K562 (cell line): Measurements from ENCODE around the gene SYNE2. TPM values are rescaled to one million over a fixed set of nuclear protein-coding genes. Genes with fewer than 3 reads are reported as not detected.

Experiments
- ATAC-seq: fragments of 200-7000 bp; cut with Tn5 transposase; 3 replicates; pipeline ENCODE4 v1.9.1; 2020; ENCODE audit warnings: moderate library complexity
- BruUV-seq: library from RNA; stranded (reverse); fragments of 400-500 nt; replicated peaks from 2 replicates; lab custom pipeline; 2021; lab: Mats Ljungman, UMichigan
- CTCF ChIA-PET: fragments of 300-600 bp; formaldehyde crosslinking; extraction: SDS; loops from one replicate; lab custom pipeline; 2021; ENCODE audit warnings: low intra/inter-chr PET ratio; lab: Yijun Ruan, JAX
- POLR2A ChIA-PET: fragments of 300-600, 350-650 bp; sonication (Branson Sonifier 250); formaldehyde crosslinking; extraction: SDS; loops from one replicate; lab custom pipeline; 2021; ENCODE audit warnings: antibody characterized with exemption, inconsistent platforms; lab: Yijun Ruan, JAX
- DNase-seq, 4 experiments: peaks; one replicate each; pipeline versions ENCODE4 v3.0.0 to v3.0.0-alpha.2; 2011 to 2018; ENCODE audit warnings: low spot score in 3 of 4, mixed read lengths in 3 of 4; ENCODE audit errors: extremely low read depth in 1 of 4
- FAIRE-seq: peaks from 2 replicates; lab custom pipeline; 2011; peaks lifted over from hg19 to GRCh38; lab: Jason Lieb, UNC
- H2AFZ ChIP-seq: 2 replicates; pipeline ENCODE4 v1.6.0; 2011; ENCODE audit warnings: low read depth, low read length, control low read depth, inconsistent platforms
- H3K27ac ChIP-seq: fragments of 200-600 bp; 3 replicates; pipeline ENCODE4 v1.8.0; 2011; ENCODE audit warnings: low read depth, mild to moderate bottlenecking, control low read depth, inconsistent platforms, low read length, moderate library complexity, mixed read lengths; ENCODE audit errors: extremely low read depth
- H3K27me3 ChIP-seq, 2 experiments: fragments of 300-600 bp in 1 of 2; 2 replicates in 1 of 2; 3 replicates in 1 of 2; pipeline versions ENCODE4 v1.6.0 to v1.8.0; 2011; ENCODE audit warnings: inconsistent platforms in 2 of 2, low read length in 2 of 2, mild to moderate bottlenecking in 1 of 2, mixed read lengths in 1 of 2, moderate library complexity in 1 of 2; ENCODE audit not compliant: control insufficient read depth in 2 of 2, insufficient read depth in 2 of 2
- H3K36me3 ChIP-seq: fragments of 300-600 bp; 3 replicates; pipeline ENCODE4 v1.8.0; 2011; ENCODE audit warnings: mild to moderate bottlenecking, low read length, inconsistent platforms; ENCODE audit not compliant: control insufficient read depth, insufficient read depth
- H3K4me1 ChIP-seq, 2 experiments: fragments of 200-600 bp in 1 of 2; replicated peaks in 1 of 2; 2 replicates in 1 of 2; 3 replicates in 1 of 2; pipeline versions ENCODE4 v1.5.1 to v1.8.0; 2011; ENCODE audit warnings: inconsistent platforms in 2 of 2, low read length in 2 of 2, mild to moderate bottlenecking in 1 of 2, mixed read lengths in 1 of 2, moderate library complexity in 1 of 2; ENCODE audit not compliant: control insufficient read depth in 2 of 2, insufficient read depth in 2 of 2
- H3K4me2 ChIP-seq: 2 replicates; pipeline ENCODE4 v1.6.1; 2011; ENCODE audit warnings: low read length, control low read depth, inconsistent platforms, mixed read lengths; ENCODE audit not compliant: insufficient read depth
- H3K4me3 ChIP-seq: fragments of 200-600 bp; sonication (generic), shearing (Covaris generic); 2 replicates; pipeline ENCODE4 v1.5.1; 2016; ENCODE audit warnings: control low read depth, inconsistent platforms
- H3K79me2 ChIP-seq: fragments of 200-600 bp; 3 replicates; pipeline ENCODE4 v1.8.0; 2011; ENCODE audit warnings: low read length, inconsistent platforms; ENCODE audit not compliant: control insufficient read depth, insufficient read depth
- H3K9ac ChIP-seq, 2 experiments: 2 replicates each; pipeline versions ENCODE4 v1.6.0 to v1.6.1; 2011; ENCODE audit warnings: low read depth in 2 of 2, low read length in 2 of 2, control low read depth in 1 of 2, inconsistent platforms in 1 of 2, mild to moderate bottlenecking in 1 of 2, mixed read lengths in 1 of 2; ENCODE audit not compliant: insufficient read depth in 1 of 2
- H3K9me1 ChIP-seq: one replicate; pipeline ENCODE4 v1.6.0; 2011; ENCODE audit warnings: inconsistent platforms, mild to moderate bottlenecking, low read length, moderate library complexity; ENCODE audit not compliant: control insufficient read depth, insufficient read depth
- H3K9me3 ChIP-seq: replicated peaks from 2 replicates; pipeline ENCODE4 v1.5.1; 2011; ENCODE audit warnings: low read depth, low read length, inconsistent platforms; ENCODE audit not compliant: control insufficient read depth, insufficient read depth
- H4K20me1 ChIP-seq: replicated peaks from 2 replicates; pipeline ENCODE4 v1.6.1; 2011; ENCODE audit warnings: low read length, inconsistent platforms, mixed read lengths; ENCODE audit not compliant: control insufficient read depth, insufficient read depth
- POLR2B ChIP-seq: fragments of 450-650 bp; IDR thresholded peaks from 2 replicates; pipeline ENCODE4 v1.6.1; 2018; ENCODE audit warnings: low read depth; ENCODE audit not compliant: partially characterized antibody
- RFX1 ChIP-seq: fragments of 450-650 bp; IDR thresholded peaks from 2 replicates; pipeline ENCODE4 v1.6.1; 2016; ENCODE audit warnings: mild to moderate bottlenecking, moderate library complexity
- SAFB2 ChIP-seq: fragments of 200-400 bp; formaldehyde crosslinking; IDR thresholded peaks from 2 replicates; pipeline ENCODE4 v1.6.1; 2018; ENCODE audit warnings: borderline replicate concordance, low read length, low read depth, moderate library complexity; ENCODE audit not compliant: severe bottlenecking
- TCF7 ChIP-seq: sonication (generic); IDR thresholded peaks from 2 replicates; pipeline ENCODE4 v1.6.1; 2016; ENCODE audit warnings: antibody characterized with exemption, borderline replicate concordance
- WGBS: fragments of 100-300 bp; shearing (Covaris generic); methylation state at CpG from one replicate; pipeline ENCODE4 v1.1.6; 2016; ENCODE audit warnings: low coverage, mixed read lengths; ENCODE audit not compliant: insufficient coverage; ENCODE audit errors: missing lambda C conversion rate; 5-methylcytosine and 5-hydroxymethylcytosine counted together
- in situ Hi-C: fragments of 300-500 bp; cut with MboI; formaldehyde crosslinking; loops from 4 replicates; pipeline ENCODE4 v1.15.0; 2018; ENCODE audit warnings: inconsistent platforms, mixed read lengths
- intact Hi-C: fragments of 100-400 bp; cut with micrococcal nuclease; formaldehyde crosslinking; loops from 2 replicates; pipeline ENCODE4 v1.14.2; 2022
- polyA plus RNA-seq, 8 experiments: library from polyadenylated mRNA; depleted of rRNA in 4 of 8; stranded (reverse) in 5 of 8; unstranded in 3 of 8; fragments of >200 nt; fragmentation: Nextera tagmentation in 2 of 8; fragmentation: Illumina TruSeq in 1 of 8; extraction: Ambion mirVana in 2 of 8; extraction: Trizol in 1 of 8; gene quantifications; 2 replicates each; pipeline versions ENCODE4 v1.2.1 to v1.2.3, GENCODE V29; 2011 to 2014; ENCODE audit warnings: inconsistent platforms in 1 of 8, missing spikeins in 1 of 8
- total RNA-seq, 7 experiments: library from RNA; depleted of rRNA in 6 of 7; stranded (reverse); fragments of >200 nt in 6 of 7; fragmentation: Illumina TruSeq in 2 of 7; extraction: Trizol in 2 of 7; gene quantifications; 2 replicates each; pipeline versions ENCODE4 v1.2.1 to v1.2.3, GENCODE V29; 2011 to 2021; ENCODE audit warnings: low replicate concordance in 1 of 7
- TF ChIP-seq, protein P1 (sequence below): fragments of 250-450 bp; sonication (Bioruptor Pico); IDR thresholded peaks from 2 replicates; pipeline ENCODE4 v1.5.0; 2020; ENCODE audit warnings: mild to moderate bottlenecking, borderline replicate concordance
- TF ChIP-seq, protein P2 (sequence below): sonication (generic); formaldehyde crosslinking; IDR thresholded peaks from 2 replicates; pipeline ENCODE4 v1.8.0; 2022; ENCODE audit warnings: mild to moderate bottlenecking, missing genetic modification reagents
- TF ChIP-seq, protein P3 (sequence below): sonication (generic); formaldehyde crosslinking; IDR thresholded peaks from 2 replicates; pipeline ENCODE4 v1.8.0; 2022; ENCODE audit warnings: mild to moderate bottlenecking, low read depth, missing genetic modification reagents

Gene SYNE2
- total and polyA plus RNA-seq, 9 of the 15 experiments (the other 6 are each of a cell fraction or from before 2014, with no cell fraction given): 0.06 to 0.53 (median 0.11) TPM

DNA sequence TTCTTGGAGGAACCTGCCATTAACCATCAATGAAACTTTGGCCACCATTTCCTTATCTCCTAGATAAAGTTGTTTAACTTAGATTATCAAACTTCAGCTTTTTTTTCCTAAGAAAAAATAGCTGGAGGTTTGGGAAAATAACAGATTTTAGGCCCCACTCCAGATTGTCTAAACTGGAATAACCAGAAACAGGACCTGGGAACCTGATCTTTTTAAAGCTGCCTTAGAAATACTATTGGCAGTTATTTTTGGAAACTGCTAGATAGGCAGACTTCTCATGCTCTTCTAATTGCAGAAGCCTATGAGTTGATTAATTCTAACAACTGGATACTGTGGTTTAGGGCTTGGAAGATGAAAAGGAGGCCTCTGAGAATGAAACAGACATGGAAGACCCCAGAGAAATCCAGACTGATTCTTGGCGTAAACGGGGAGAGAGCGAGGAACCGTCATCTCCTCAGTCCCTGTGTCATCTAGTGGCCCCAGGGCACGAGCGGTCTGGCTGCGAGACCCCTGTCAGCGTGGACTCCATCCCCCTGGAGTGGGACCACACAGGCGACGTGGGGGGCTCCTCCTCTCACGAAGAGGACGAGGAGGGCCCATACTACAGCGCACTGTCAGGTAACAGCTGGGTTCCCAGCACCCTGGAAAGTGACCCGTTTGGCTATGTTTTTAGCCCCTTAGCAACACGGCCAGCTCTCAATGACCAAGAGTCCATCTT lies 361.2 kb downstream of the SYNE2 start:
- no peak overlapping the region for H3K27ac ChIP-seq
- DNase-seq (no peak), ATAC-seq (no peak), FAIRE-seq (no peak)
- 51% methylated on average over 10 of the region's 15 CpGs for WGBS
- CTCF ChIA-PET: no interaction called here
- H3K4me1 ChIP-seq: peaks cover 0 to 7% of the 10 kb centered on the region in 2 experiments; a peak in 2 of 5 replicates
- no peaks in the 10 kb centered on the region for H3K27me3 ChIP-seq
- H3K4me3 ChIP-seq: no peak overlapping the region
- H3K79me2 ChIP-seq: no peaks in the 10 kb centered on the region
- H3K4me2 ChIP-seq: no peak overlapping the region
- in situ Hi-C loops (no loop called here), intact Hi-C loops (no loop called here)
- 0 out of 4 replicates have a peak overlapping the region, but pooled peaks of 1 of the 2 experiments have one; percentile 26 for H3K9ac ChIP-seq
- no TSS peak for BruUV-seq
- no peaks in the 10 kb centered on the region for H3K36me3 ChIP-seq
- H2AFZ ChIP-seq: no peak overlapping the region
- H3K9me1 ChIP-seq: no peaks in the 10 kb centered on the region
- TF ChIP-seq POLR2B: no peak
- TF ChIP-seq SAFB2: no peak
- TF ChIP-seq TCF7: no peak
- TF ChIP-seq, protein P1, sequence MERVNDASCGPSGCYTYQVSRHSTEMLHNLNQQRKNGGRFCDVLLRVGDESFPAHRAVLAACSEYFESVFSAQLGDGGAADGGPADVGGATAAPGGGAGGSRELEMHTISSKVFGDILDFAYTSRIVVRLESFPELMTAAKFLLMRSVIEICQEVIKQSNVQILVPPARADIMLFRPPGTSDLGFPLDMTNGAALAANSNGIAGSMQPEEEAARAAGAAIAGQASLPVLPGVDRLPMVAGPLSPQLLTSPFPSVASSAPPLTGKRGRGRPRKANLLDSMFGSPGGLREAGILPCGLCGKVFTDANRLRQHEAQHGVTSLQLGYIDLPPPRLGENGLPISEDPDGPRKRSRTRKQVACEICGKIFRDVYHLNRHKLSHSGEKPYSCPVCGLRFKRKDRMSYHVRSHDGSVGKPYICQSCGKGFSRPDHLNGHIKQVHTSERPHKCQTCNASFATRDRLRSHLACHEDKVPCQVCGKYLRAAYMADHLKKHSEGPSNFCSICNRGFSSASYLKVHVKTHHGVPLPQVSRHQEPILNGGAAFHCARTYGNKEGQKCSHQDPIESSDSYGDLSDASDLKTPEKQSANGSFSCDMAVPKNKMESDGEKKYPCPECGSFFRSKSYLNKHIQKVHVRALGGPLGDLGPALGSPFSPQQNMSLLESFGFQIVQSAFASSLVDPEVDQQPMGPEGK (CRISPR knock-in tag): no peak
- TF ChIP-seq, protein P2, sequence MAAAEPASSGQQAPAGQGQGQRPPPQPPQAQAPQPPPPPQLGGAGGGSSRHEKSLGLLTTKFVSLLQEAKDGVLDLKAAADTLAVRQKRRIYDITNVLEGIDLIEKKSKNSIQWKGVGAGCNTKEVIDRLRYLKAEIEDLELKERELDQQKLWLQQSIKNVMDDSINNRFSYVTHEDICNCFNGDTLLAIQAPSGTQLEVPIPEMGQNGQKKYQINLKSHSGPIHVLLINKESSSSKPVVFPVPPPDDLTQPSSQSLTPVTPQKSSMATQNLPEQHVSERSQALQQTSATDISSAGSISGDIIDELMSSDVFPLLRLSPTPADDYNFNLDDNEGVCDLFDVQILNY (CRISPR knock-in tag): no peak
- TF ChIP-seq, protein P3, sequence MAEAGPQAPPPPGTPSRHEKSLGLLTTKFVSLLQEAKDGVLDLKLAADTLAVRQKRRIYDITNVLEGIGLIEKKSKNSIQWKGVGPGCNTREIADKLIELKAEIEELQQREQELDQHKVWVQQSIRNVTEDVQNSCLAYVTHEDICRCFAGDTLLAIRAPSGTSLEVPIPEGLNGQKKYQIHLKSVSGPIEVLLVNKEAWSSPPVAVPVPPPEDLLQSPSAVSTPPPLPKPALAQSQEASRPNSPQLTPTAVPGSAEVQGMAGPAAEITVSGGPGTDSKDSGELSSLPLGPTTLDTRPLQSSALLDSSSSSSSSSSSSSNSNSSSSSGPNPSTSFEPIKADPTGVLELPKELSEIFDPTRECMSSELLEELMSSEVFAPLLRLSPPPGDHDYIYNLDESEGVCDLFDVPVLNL (CRISPR knock-in tag): no peak
- TF ChIP-seq RFX1: no peak
- POLR2A ChIA-PET: interaction anchor here (0.6 to 1.8 kb wide), 2 partner anchors 10 to 12 kb away, joined by 3 read pairs; no protein-coding TSS in a partner anchor
- H3K9me3 ChIP-seq: no peaks in the 10 kb centered on the region
- no peaks in the 10 kb centered on the region for H4K20me1 ChIP-seq
